ENCODE results near the gene IL27RA.

GRCh38 chr19:14093117-14093823 lies 61.7 kb downstream of the IL27RA start:
- TF ChIP-seq POLR2A (IDR thresholded peaks at IDR 0.05; ENCODE audit: low read length) (no peak), GATA1 (IDR thresholded peaks at IDR 0.05; ENCODE audit: low read depth, low read length) (no peak)

Data from erythroblast (primary cell).